GM21381 (cell line): ENCODE results near the gene CFD.
"Not testable (repeated sequence)": the region's sequence is repeated elsewhere in the genome, so short reads cannot be mapped to it uniquely, and the experiment has no call there.

Experiments
- ATAC-seq: cut with Tn5 transposase; IDR thresholded peaks from one replicate; pipeline ENCODE4 v1.9.1; 2021; ENCODE audit warnings: mild to moderate bottlenecking, moderate library complexity; ENCODE audit not compliant: unreplicated experiment

The CFD gene

GRCh38 chr19:887599-887998, 28.1 kb downstream of the CFD start:
- ATAC-seq, result no peak

- ATAC-seq, result no peak
Observed at GRCh38 chr19:888581-889385, 29.3 kb downstream of the CFD start.

GRCh38 chr19:889662-890295, 30.3 kb downstream of the CFD start:
- no peak for ATAC-seq

- no peak for ATAC-seq
Observed at GRCh38 chr19:890831-891230, 31.4 kb downstream of the CFD start.

- not testable (repeated sequence) for ATAC-seq
Observed at GRCh38 chr19:891421-892200, 32.1 kb downstream of the CFD start.

- no peak for ATAC-seq
Observed at GRCh38 chr19:892243-892893, 32.9 kb downstream of the CFD start.

GRCh38 chr19:892894-893689, 33.6 kb downstream of the CFD start, which contains the start of the genes MED16 and RNU6-9:
Gene MED16 (minus strand): TSS chr19:893187. CDS start chr19:891131, 2,056 bp downstream.
Gene RNU6-9 (plus strand): TSS chr19:893484.
- ATAC-seq, result peak; percentile 85

GRCh38 chr19:896434-896833, 37.0 kb downstream of the CFD start:
- ATAC-seq, result no peak

GRCh38 chr19:896999-897398, 37.5 kb downstream of the CFD start:
- no peak for ATAC-seq

- no peak for ATAC-seq
Observed at GRCh38 chr19:897442-898039, 38.1 kb downstream of the CFD start.

GRCh38 chr19:898663-899062, 39.2 kb downstream of the CFD start:
- ATAC-seq, result no peak

- no peak for ATAC-seq
Observed at GRCh38 chr19:899336-900042, 40.0 kb downstream of the CFD start.

GRCh38 chr19:900043-900301, 40.5 kb downstream of the CFD start:
- ATAC-seq, result no peak

- ATAC-seq, result no peak
Observed at GRCh38 chr19:900302-901111, 41.0 kb downstream of the CFD start.

- no peak for ATAC-seq
Observed at GRCh38 chr19:901216-902092, 42.0 kb downstream of the CFD start.

- no peak for ATAC-seq
Observed at GRCh38 chr19:902093-902370, 42.6 kb downstream of the CFD start.

- no peak for ATAC-seq
Observed at GRCh38 chr19:902446-903226, 43.2 kb downstream of the CFD start.
